ENCODE measurements around the gene LRCH2.

LRCH2 gene

DNA sequence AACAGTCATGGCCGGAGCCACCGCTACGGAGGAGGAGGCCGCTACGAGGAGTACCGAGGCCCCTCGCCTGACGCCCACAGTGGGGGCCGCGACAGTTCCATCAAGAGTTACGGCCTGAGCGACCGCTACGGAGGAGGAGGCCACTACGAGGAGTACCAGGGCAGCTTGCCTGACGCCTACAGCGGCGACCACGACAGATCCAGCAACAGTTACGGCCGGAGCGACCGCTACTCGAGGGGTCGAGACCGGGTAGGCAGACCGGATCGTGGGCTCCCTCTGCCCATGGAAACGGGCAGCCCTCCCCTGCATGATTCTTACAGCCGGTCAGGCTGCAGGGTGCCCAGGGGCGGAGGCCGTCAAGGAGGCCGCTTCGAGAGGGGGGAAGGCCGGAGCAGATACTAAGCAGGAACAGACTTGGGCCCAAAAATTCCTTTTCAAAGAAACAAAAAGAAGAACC is 41.6 kb downstream of the LRCH2 start:
- no peaks in the 10 kb centered on the region for H3K36me3 ChIP-seq (ENCODE audit: control insufficient read depth, insufficient read depth, low read length)
- H3K9ac ChIP-seq (ENCODE audit: low read length) = no peak overlapping the region
- no peaks in the 10 kb centered on the region for H3K9me3 ChIP-seq (ENCODE audit: control insufficient read depth, low read length)
- no peaks in the 10 kb centered on the region for H3K4me1 ChIP-seq (ENCODE audit: control insufficient read depth, insufficient read depth, low read length)
- no peaks in the 10 kb centered on the region for H3K27me3 ChIP-seq (ENCODE audit: control insufficient read depth, insufficient read depth, low read length)
- H3K4me3 ChIP-seq (ENCODE audit: low read length) = no peak overlapping the region

DNA sequence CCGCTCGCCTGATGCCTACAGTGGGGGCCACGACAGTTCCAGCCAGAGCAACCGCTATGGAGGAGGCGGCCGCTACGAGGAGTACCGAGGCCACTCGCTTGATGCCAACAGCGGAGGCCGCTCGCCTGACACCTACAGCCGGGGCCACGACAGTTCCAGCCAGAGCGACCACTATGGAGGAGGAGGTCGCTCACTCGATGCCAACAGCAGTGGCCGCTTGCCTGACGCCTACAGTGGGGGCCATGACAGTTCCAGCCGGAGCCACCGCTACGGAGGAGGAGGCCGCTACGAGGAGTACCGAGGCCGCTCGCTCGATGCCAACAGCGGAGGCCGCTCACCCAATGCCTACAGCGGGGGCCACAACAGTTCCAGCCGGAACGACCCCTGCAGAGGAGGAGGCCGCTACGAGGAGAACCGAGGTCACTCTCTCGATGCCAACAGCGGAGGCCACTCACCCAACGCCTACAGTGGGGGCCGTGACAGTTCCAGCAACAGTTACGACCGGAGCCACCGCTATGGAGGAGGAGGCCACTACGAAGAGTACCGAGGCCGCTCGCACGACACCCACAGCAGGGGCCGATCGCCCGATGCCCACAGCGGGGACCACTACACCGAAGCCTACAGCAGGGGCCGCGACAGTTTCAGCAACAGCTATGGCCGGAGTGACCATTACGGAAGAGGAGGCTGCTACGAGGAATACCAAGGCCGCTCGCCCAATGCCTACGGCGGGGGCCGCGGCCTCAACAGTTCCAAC is 42.2 kb downstream of the LRCH2 start:
- Histone ChIP-seq H3K27me3 (ENCODE audit: control insufficient read depth, insufficient read depth, low read length) (no peaks in the 10 kb centered on the region), H3K4me1 (ENCODE audit: control insufficient read depth, insufficient read depth, low read length) (no peaks in the 10 kb centered on the region), H3K9ac (ENCODE audit: low read length) (no peak overlapping the region), H3K4me3 (ENCODE audit: low read length) (no peak overlapping the region), H3K9me3 (ENCODE audit: control insufficient read depth, low read length) (no peaks in the 10 kb centered on the region), H3K36me3 (ENCODE audit: control insufficient read depth, insufficient read depth, low read length) (no peaks in the 10 kb centered on the region)

- H3K4me3 ChIP-seq (ENCODE audit: low read length) = no peak overlapping the region
- H3K27me3 ChIP-seq (ENCODE audit: control insufficient read depth, insufficient read depth, low read length) = no peaks in the 10 kb centered on the region
- H3K4me1 ChIP-seq (ENCODE audit: control insufficient read depth, insufficient read depth, low read length) = no peaks in the 10 kb centered on the region
- H3K36me3 ChIP-seq (ENCODE audit: control insufficient read depth, insufficient read depth, low read length) = no peaks in the 10 kb centered on the region
- H3K9me3 ChIP-seq (ENCODE audit: control insufficient read depth, low read length) = no peaks in the 10 kb centered on the region
- no peak overlapping the region for H3K9ac ChIP-seq (ENCODE audit: low read length)
These were observed 43.0 kb downstream of the LRCH2 start for GRCh38 chrX:115190636-115191489.

DNA sequence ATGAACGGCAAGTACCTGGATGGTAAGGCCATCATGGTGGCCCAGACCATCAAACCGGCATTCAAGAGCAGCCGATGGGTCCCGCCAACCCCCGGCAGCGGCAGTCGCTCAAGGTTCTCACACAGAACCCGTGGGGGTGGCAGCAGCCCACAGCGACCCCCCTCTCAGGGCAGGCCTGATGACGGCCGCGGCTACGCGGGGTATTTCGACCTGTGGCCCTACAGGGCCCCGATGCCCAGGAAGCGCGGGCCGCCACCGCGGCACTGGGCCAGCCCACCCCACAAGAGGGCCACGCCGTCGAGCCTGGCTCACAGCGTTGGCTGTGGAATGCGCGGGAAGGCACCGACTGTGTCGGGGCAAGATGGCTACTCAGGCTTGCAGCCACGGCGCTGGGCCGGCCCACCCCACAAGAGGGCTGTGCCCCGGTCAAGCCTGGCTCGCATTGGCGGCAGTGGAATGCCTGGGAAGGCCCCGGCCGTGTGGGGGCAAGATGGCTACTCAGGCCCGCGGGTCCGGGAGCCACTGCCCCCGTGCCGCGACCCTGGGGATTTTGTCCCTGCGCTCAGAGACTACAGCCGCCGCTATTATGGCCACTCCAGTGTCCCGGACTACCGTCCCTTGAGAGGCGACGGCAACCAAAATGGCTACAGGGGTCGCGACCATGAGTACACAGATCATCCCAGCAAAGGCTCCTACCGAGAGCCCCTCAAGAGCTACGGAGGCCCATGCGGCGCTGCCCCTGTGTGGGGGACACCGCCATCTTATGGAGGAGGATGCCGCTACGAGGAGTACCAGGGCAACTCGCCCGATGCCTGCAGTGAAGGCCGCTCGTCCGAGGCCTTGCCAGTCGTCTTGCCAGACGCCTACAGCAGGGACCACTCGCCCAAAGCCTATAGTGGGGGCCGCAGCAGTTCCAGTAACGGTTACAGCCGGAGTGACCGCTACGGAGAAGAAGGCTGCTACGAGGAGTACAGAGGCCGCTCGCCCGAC is 44.0 kb downstream of the LRCH2 start:
- Histone ChIP-seq H3K4me3 (ENCODE audit: low read length) (no peak overlapping the region), H3K4me1 (ENCODE audit: control insufficient read depth, insufficient read depth, low read length) (no peaks in the 10 kb centered on the region), H3K36me3 (ENCODE audit: control insufficient read depth, insufficient read depth, low read length) (no peaks in the 10 kb centered on the region), H3K27me3 (ENCODE audit: control insufficient read depth, insufficient read depth, low read length) (no peaks in the 10 kb centered on the region), H3K9me3 (ENCODE audit: control insufficient read depth, low read length) (no peaks in the 10 kb centered on the region), H3K9ac (ENCODE audit: low read length) (no peak overlapping the region)

DNA sequence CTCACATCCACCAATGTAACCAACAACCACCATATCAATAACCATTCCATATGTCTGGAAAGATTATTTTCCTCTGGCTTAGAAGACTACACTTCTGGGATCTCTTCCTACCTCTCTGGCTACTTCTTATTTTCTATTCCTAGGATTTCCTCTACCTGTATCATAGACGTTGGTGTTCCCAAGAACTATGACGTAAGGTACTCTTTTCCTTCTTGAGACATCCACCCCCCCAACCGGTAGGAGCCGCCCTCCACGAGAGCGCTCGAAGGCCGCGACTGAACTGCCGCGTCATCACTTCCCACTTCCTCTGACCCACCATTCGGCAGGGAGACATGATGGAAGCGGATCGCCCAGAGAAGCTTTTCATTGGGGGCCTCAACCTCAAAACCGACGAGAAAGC is 44.8 kb downstream of the LRCH2 start, which contains the start of gene RBMXL3:
Gene RBMXL3, plus strand, starts transcription at position 301 of the 400 bp plus-strand sequence. Its CDS starts 32 bp downstream, at position 333.
- Histone ChIP-seq H3K9me3 (ENCODE audit: control insufficient read depth, low read length) (no peaks in the 10 kb centered on the region), H3K36me3 (ENCODE audit: control insufficient read depth, insufficient read depth, low read length) (no peaks in the 10 kb centered on the region), H3K4me3 (ENCODE audit: low read length) (no peak within 1 kb of the TSS), H3K27me3 (ENCODE audit: control insufficient read depth, insufficient read depth, low read length) (no peaks in the 10 kb centered on the region), H3K4me1 (ENCODE audit: control insufficient read depth, insufficient read depth, low read length) (no peaks in the 10 kb centered on the region), H3K9ac (ENCODE audit: low read length) (no peak within 1 kb of the TSS)

GRCh38 chrX:115183980-115184379 is 49.9 kb downstream of the LRCH2 start:
- Histone ChIP-seq H3K36me3 (ENCODE audit: control insufficient read depth, insufficient read depth, low read length) (no peaks in the 10 kb centered on the region), H3K27me3 (ENCODE audit: control insufficient read depth, insufficient read depth, low read length) (no peaks in the 10 kb centered on the region), H3K4me1 (ENCODE audit: control insufficient read depth, insufficient read depth, low read length) (no peaks in the 10 kb centered on the region), H3K4me3 (ENCODE audit: low read length) (no peak overlapping the region), H3K9me3 (ENCODE audit: control insufficient read depth, low read length) (no peaks in the 10 kb centered on the region), H3K9ac (ENCODE audit: low read length) (no peak overlapping the region)

GRCh38 chrX:115178473-115178872 is 55.4 kb downstream of the LRCH2 start:
- H3K9me3 ChIP-seq (ENCODE audit: control insufficient read depth, low read length) = no peaks in the 10 kb centered on the region
- no peak overlapping the region for H3K9ac ChIP-seq (ENCODE audit: low read length)
- no peaks in the 10 kb centered on the region for H3K4me1 ChIP-seq (ENCODE audit: control insufficient read depth, insufficient read depth, low read length)
- no peaks in the 10 kb centered on the region for H3K36me3 ChIP-seq (ENCODE audit: control insufficient read depth, insufficient read depth, low read length)
- H3K4me3 ChIP-seq (ENCODE audit: low read length) = no peak overlapping the region
- no peaks in the 10 kb centered on the region for H3K27me3 ChIP-seq (ENCODE audit: control insufficient read depth, insufficient read depth, low read length)

DNA sequence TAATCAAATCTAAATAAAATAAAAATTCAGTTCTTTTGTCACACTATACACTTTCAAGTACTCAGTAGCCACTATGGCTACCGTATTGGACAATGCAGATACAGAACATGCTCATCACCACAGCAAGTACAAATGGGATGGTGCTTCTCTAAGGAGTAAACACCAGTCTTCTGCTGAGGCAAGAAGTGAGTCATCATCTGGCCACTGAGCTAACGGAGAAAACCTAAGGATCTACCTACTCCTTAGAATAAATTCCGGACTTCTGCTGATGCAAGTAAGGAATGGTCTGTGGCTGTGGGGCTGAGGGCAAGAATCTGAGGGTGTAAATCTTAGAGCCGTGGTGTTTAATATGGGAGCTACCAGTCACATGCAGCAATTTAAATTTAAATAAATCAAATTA is 56.0 kb downstream of the LRCH2 start:
- Histone ChIP-seq H3K4me3 (ENCODE audit: low read length) (no peak overlapping the region), H3K4me1 (ENCODE audit: control insufficient read depth, insufficient read depth, low read length) (no peaks in the 10 kb centered on the region), H3K27me3 (ENCODE audit: control insufficient read depth, insufficient read depth, low read length) (no peaks in the 10 kb centered on the region), H3K9me3 (ENCODE audit: control insufficient read depth, low read length) (no peaks in the 10 kb centered on the region), H3K9ac (ENCODE audit: low read length) (no peak overlapping the region), H3K36me3 (ENCODE audit: control insufficient read depth, insufficient read depth, low read length) (no peaks in the 10 kb centered on the region)

GRCh38 chrX:115174548-115174947 is 59.3 kb downstream of the LRCH2 start:
- H3K4me3 ChIP-seq (ENCODE audit: low read length) = no peak overlapping the region

GRCh38 chrX:115173181-115173580 is 60.7 kb downstream of the LRCH2 start:
- H3K4me1 ChIP-seq (ENCODE audit: control insufficient read depth, insufficient read depth, low read length) = no peaks in the 10 kb centered on the region
- no peaks in the 10 kb centered on the region for H3K27me3 ChIP-seq (ENCODE audit: control insufficient read depth, insufficient read depth, low read length)

More at GRCh38 chrX:115174548-115174947, 59.3 kb downstream of the LRCH2 start:
- Histone ChIP-seq H3K9me3 (ENCODE audit: control insufficient read depth, low read length) (no peaks in the 10 kb centered on the region), H3K36me3 (ENCODE audit: control insufficient read depth, insufficient read depth, low read length) (no peaks in the 10 kb centered on the region), H3K9ac (ENCODE audit: low read length) (no peak overlapping the region), H3K4me1 (ENCODE audit: control insufficient read depth, insufficient read depth, low read length) (no peaks in the 10 kb centered on the region), H3K27me3 (ENCODE audit: control insufficient read depth, insufficient read depth, low read length) (no peaks in the 10 kb centered on the region)

DNA sequence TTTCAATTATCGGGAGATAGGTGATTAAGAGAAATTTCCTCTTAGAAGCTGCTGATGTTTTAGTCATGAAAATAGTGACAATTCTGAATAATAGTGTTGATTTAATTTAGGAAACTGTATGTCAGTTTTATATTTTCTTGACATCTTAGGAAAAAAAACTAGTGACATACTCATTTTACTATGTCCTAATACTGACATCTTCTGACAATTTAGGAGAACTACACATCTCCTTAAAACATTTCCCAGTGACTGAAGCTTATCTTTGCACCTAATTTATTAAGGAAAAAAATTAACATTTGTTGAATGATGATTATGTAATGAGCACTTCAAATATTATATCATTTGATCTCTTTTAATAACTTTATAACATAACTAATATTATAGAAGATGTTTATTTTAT is 86.7 kb downstream of the LRCH2 start:
- no peaks in the 10 kb centered on the region for H3K9me3 ChIP-seq (ENCODE audit: control insufficient read depth, low read length)
- H3K4me3 ChIP-seq (ENCODE audit: low read length) = no peak overlapping the region
- no peaks in the 10 kb centered on the region for H3K27me3 ChIP-seq (ENCODE audit: control insufficient read depth, insufficient read depth, low read length)
- no peaks in the 10 kb centered on the region for H3K36me3 ChIP-seq (ENCODE audit: control insufficient read depth, insufficient read depth, low read length)
- no peaks in the 10 kb centered on the region for H3K4me1 ChIP-seq (ENCODE audit: control insufficient read depth, insufficient read depth, low read length)
- H3K9ac ChIP-seq (ENCODE audit: low read length) = no peak overlapping the region

More at GRCh38 chrX:115173181-115173580, 60.7 kb downstream of the LRCH2 start:
- no peaks in the 10 kb centered on the region for H3K9me3 ChIP-seq (ENCODE audit: control insufficient read depth, low read length)
- H3K4me3 ChIP-seq (ENCODE audit: low read length) = no peak overlapping the region
- no peak overlapping the region for H3K9ac ChIP-seq (ENCODE audit: low read length)
- H3K36me3 ChIP-seq (ENCODE audit: control insufficient read depth, insufficient read depth, low read length) = no peaks in the 10 kb centered on the region

Measured in mucosa of stomach (tissue), 1 donor.